Measurements from ENCODE around the gene PAPLN. TPM values are rescaled to one million over a fixed set of nuclear protein-coding genes. Genes with fewer than 3 reads are reported as not detected.

Gene PAPLN
- total and polyA plus RNA-seq, 2 of the 8 experiments (the other 6 are each of a cell fraction or from before 2014, with no cell fraction given) = 14.8 to 25.6 TPM

DNA sequence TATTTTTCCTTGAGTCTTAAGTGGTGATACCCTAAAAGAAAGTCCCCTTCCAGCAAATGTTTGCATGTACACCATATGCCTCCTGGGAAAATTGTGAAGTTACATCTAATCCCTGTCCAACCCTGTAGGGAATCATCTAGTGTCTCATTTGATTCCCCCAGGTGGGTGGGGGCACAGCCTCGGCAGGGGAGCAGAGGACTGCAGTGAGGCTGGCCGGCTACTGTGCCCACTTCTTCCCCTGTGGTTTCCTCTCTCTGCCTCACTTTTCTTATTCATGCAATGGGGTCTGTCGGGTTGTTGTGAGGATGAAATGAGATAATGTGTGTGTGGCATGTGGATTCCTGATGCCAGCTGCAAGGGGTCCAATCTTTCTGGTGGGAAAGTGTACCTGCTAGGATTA, 6.0 kb downstream of the PAPLN start (continued):
- TF ChIP-seq ZNF274 (IDR thresholded peaks at IDR 0.05; ENCODE audit: borderline replicate concordance, extremely low read depth, low read length) (no peak), CEBPB (IDR thresholded peaks at IDR 0.05; ENCODE audit: low read depth, low read length) (no peak)

All from H1 (cell line).